ENCODE measurements around the gene SERINC5.

DNA sequence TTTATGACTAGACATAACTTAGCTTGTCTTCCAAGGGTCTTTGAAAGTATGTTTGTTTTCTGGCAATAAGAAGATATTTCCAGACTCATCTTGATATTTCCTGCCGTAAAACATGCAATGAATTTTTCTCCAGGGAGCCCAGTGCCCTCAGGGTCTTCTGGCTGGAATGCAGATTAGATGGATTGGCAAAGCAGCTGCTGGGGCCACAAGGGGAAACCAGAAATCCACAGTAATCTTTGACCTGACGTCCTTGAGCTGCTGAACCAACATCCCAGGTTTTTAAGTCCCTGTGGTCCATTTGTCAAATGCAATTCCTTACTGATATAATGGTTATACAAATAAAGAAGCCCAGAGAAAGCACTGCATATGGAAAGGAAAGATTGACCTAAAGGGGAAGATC is 127.7 kb downstream of the SERINC5 start:
- TF ChIP-seq CTCF (IDR thresholded peaks at IDR 0.05): no peak
- TF ChIP-seq POLR2A (IDR thresholded peaks at IDR 0.05): no peak

Data from thyroid gland (tissue), 4 donors.